GM12874 (cell line): ENCODE data around the gene LDLRAD3.

Experiments
- TF ChIP-seq, protein P1 (sequence below): IDR thresholded peaks from 2 replicates; pipeline ENCODE4 v1.5.1; 2011; ENCODE audit warnings: low read depth, mild to moderate bottlenecking, control low read depth, low read length, moderate library complexity; ENCODE audit not compliant: insufficient read depth

Gene LDLRAD3

DNA sequence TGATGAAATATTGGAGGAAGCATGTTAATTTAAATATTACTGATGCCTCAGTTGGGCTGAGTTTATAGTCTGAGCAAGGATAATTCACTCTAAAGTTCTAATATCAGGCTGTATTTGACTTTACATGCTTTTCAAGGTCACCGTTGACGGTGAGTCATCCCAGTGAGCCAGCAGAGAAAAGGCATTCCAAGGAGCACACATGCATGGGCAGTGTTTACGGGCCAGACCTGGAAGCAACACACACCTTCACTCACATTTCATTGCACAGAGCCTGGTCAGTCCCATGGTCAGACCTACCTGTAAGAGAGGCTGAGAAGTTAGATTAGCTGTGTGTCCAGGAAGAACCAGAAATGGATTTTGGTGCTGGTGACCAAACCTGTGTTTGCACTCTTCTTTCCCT, 291.9 kb downstream of the LDLRAD3 start:
- TF ChIP-seq, protein P1, sequence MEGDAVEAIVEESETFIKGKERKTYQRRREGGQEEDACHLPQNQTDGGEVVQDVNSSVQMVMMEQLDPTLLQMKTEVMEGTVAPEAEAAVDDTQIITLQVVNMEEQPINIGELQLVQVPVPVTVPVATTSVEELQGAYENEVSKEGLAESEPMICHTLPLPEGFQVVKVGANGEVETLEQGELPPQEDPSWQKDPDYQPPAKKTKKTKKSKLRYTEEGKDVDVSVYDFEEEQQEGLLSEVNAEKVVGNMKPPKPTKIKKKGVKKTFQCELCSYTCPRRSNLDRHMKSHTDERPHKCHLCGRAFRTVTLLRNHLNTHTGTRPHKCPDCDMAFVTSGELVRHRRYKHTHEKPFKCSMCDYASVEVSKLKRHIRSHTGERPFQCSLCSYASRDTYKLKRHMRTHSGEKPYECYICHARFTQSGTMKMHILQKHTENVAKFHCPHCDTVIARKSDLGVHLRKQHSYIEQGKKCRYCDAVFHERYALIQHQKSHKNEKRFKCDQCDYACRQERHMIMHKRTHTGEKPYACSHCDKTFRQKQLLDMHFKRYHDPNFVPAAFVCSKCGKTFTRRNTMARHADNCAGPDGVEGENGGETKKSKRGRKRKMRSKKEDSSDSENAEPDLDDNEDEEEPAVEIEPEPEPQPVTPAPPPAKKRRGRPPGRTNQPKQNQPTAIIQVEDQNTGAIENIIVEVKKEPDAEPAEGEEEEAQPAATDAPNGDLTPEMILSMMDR, result no peak

DNA sequence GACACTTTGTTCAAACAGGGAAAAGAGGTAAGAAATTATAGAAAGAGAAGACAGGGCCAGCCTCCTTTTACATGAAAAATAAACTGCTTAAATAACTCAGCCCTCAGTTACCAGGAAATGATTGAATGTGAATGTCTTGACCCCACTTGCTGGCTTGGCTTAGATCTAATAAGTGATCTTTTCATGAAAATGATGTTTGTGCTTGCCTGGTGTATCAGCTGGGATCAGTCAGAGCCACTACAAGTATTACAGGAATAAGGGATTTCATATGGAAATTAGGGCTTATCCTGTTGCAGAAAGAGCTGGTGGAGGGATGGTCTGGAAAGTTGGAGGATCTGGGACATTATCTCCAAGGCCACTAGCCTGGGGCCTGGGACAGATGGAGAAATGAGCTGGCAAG, 293.5 kb downstream of the LDLRAD3 start:
- TF ChIP-seq, protein P1, result no peak

DNA sequence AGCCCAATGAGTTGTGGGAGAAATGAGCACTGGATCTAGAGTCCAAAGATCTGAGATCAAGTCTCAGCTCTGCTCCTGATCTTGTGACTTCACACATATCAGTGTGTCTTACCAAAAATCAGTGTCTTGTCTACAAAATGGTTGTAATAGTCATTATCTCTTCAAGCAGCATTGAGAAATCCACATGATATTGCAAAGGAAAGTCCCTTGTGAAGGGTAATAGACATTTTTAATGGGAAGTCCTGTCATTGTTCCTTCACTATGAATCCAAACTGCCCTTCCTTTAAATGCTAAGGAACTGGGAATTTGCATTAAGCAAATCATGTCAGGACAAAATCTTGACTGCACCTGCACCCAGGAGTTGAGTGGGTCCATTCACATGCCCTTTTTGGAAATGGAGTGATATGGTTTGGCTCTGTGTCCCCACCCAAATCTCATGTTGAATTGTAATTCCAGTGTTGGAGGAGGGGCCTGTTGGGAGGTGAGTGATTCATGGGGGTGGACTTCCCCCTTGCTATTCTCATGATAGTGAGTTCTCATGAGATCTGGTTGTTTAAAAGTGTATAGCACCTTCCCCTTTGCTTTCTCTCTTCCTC, 294.3 kb downstream of the LDLRAD3 start:
- TF ChIP-seq, protein P1, result no peak

DNA sequence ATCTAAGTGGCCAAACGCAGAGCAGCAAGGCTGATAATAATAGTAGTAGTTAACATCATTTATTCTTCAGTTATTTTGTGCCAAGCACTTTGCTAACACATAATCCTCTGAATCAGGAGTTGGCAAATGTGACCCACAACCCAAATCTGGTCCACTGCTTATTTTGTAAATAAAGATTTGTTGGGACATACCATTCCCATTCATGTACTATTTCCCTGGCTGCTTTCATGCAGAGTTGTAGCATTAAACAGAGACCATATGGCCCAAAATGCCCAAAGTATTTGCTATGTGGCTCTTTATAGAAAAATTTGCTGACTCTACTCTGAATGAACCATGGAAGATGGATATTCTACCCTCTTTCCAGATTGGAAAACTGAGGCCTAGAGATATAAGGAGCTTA, 295.0 kb downstream of the LDLRAD3 start:
- TF ChIP-seq, protein P1, result no peak

DNA sequence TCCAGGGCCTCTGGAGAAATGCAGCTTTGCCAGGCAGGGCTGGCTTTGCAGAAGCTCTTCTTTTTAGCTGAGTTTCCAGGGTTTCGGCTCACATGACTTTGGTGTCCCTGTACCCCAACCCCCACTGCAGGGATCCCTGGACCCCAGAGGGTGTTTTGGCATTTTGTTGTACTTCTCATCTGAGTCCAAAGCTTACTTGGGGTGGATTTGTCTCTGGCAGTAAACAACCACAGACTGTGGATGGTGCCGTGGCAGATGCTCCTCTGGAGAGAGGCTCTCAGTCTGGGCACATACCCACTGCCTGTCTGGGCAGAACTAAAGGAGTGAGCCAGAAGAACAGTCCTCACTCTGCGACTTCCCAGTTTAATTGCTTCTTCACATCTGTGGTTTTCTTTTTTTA, 295.8 kb downstream of the LDLRAD3 start:
- TF ChIP-seq, protein P1, result no peak

DNA sequence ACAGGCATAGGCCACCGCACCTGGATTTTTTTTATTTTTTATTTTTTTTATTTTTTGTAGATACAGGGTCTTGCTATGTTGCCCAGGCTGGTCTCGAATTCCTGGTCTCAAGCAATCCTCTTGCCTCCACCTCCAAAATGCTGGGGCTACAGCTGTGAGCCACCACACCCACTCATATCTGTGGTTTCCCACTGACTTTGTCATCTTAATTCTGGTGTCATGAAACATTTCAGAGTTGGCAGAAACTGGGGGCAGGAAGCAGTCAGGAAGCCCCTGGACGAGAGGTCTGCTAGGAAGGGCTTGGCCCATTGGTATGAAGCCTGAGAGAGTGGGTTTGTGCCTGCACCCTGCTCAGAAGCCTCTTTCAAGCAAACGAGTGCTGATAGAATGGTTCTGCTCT, 296.3 kb downstream of the LDLRAD3 start:
- TF ChIP-seq, protein P1, result no peak

DNA sequence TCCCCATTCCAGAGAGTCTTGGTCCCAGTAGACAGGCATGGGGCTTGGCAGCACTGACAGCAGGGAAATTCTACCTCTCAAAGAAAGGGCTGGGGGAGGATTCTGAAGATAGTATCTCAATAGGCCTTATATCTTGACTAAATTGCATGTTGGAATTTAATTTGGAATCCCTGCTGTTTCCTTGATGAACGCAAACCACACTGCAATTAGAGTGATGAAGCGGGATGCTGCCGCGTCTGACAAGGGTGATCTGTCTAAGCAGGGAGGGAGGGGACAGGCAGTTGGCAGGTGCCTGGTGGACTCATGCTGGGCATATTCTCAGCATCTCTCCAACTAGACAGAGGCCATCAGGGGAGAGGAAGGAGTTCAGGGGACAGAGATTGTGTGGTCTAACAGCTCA, 296.9 kb downstream of the LDLRAD3 start:
- TF ChIP-seq, protein P1, result no peak
